OCI-LY7 (cell line): ENCODE data around the gene ELAPOR2. TPM values are rescaled to one million over a fixed set of nuclear protein-coding genes. Genes with fewer than 3 reads are reported as not detected.

ENCODE experiments used
- BruUV-seq: library from RNA; stranded (reverse); fragments of 400-500 nt; replicated peaks from 2 replicates; lab custom pipeline; 2021; lab: Mats Ljungman, UMichigan
- CTCF ChIA-PET: fragments of 300-600 bp; sonication (Branson Sonifier 250); formaldehyde crosslinking; loops from one replicate; lab custom pipeline; 2022; ENCODE audit warnings: antibody characterized with exemption; ENCODE audit not compliant: unreplicated experiment; lab: Charles Lee
- POLR2A ChIA-PET: fragments of 300-600 bp; sonication (Branson Sonifier 250); formaldehyde crosslinking; loops from one replicate; lab custom pipeline; 2022; ENCODE audit warnings: antibody characterized with exemption; lab: Charles Lee
- DNase-seq: peaks from one replicate; pipeline ENCODE4 v3.0.0-alpha.2; 2015; ENCODE audit warnings: low spot score
- H2AFZ ChIP-seq: fragments of 200-600 bp; sonication (generic), shearing (Covaris generic); 2 replicates; pipeline ENCODE4 v1.6.1; 2014; ENCODE audit warnings: mild to moderate bottlenecking, antibody characterized with exemption, low read length, moderate library complexity
- H3K27ac ChIP-seq: fragments of 200-600 bp; sonication (generic); 2 replicates; pipeline ENCODE4 v1.5.1; 2014; ENCODE audit warnings: mixed run types, low read depth, mild to moderate bottlenecking, moderate library complexity, low read length, inconsistent platforms; ENCODE audit not compliant: poor library complexity, severe bottlenecking
- H3K36me3 ChIP-seq: fragments of 200-600 bp; sonication (generic); 2 replicates; pipeline ENCODE4 v1.6.1; 2014; ENCODE audit warnings: mild to moderate bottlenecking, antibody characterized with exemption, low read length, moderate library complexity, mixed read lengths; ENCODE audit not compliant: insufficient read depth
- H3K4me1 ChIP-seq: fragments of 200-600 bp; sonication (generic); 2 replicates; pipeline ENCODE4 v1.5.1; 2014; ENCODE audit warnings: mild to moderate bottlenecking, low read length; ENCODE audit not compliant: insufficient read depth, poor library complexity, severe bottlenecking
- H3K4me2 ChIP-seq: fragments of 200-600 bp; sonication (generic); 2 replicates; pipeline ENCODE4 v1.6.1; 2014; ENCODE audit warnings: mild to moderate bottlenecking, low read length
- H3K4me3 ChIP-seq: fragments of 200-600 bp; sonication (generic); 2 replicates; pipeline ENCODE4 v1.5.1; 2014; ENCODE audit warnings: mild to moderate bottlenecking, low read depth, low read length; ENCODE audit not compliant: poor library complexity, severe bottlenecking
- H3K79me2 ChIP-seq: fragments of 200-600 bp; sonication (generic); 2 replicates; pipeline ENCODE4 v1.6.1; 2016; ENCODE audit warnings: low read depth, mild to moderate bottlenecking, low read length, moderate library complexity, mixed read lengths; ENCODE audit not compliant: insufficient read depth
- H3K9me2 ChIP-seq: fragments of 200-600 bp; sonication (generic); 2 replicates; pipeline ENCODE4 v1.6.1; 2016; ENCODE audit warnings: mild to moderate bottlenecking, low read length, mixed read lengths; ENCODE audit not compliant: insufficient read depth
- H3K9me3 ChIP-seq: fragments of 200-600 bp; sonication (generic); 2 replicates; pipeline ENCODE4 v1.6.1; 2014; ENCODE audit warnings: mild to moderate bottlenecking, mixed run types, low read length, mixed read lengths
- H4K20me1 ChIP-seq: fragments of 200-600 bp; sonication (generic); 2 replicates; pipeline ENCODE4 v1.6.1; 2014; ENCODE audit warnings: mild to moderate bottlenecking, antibody characterized with exemption, low read length, moderate library complexity, mixed read lengths; ENCODE audit not compliant: insufficient read depth
- EZH2phosphoT487 ChIP-seq: fragments of 200-600 bp; sonication (generic); IDR thresholded peaks from 2 replicates; pipeline ENCODE4 v1.6.1; 2018; ENCODE audit warnings: low read depth, borderline replicate concordance, mild to moderate bottlenecking, mixed run types, antibody characterized with exemption, low read length, moderate library complexity, mixed read lengths
- intact Hi-C: fragments of 100-400 bp; cut with micrococcal nuclease; formaldehyde crosslinking; loops from one replicate; pipeline ENCODE4 v1.10.0; 2022; ENCODE audit not compliant: unreplicated experiment
- total RNA-seq, 2 experiments: library from RNA; depleted of rRNA in 1 of 2; stranded (reverse); fragments of >200 nt in 1 of 2; shearing (Covaris generic) in 1 of 2; gene quantifications; 2 replicates each; pipeline ENCODE4 v1.2.3, GENCODE V29; 2014 to 2022
- TF ChIP-seq, protein P1 (sequence below): fragments of 200-600 bp; sonication (generic); conservative IDR thresholded peaks from 2 replicates; pipeline ENCODE4 v1.5.1; 2014; ENCODE audit warnings: mild to moderate bottlenecking, antibody characterized with exemption, low read length, moderate library complexity, mixed read lengths

The ELAPOR2 gene
- total RNA-seq, 2 experiments from 2014 or later: 4.6 to 8.6 TPM

GRCh38 chr7:87094322-87094721 is 34.9 kb upstream of the ELAPOR2 start:
- intact Hi-C loops: no loop called here
- Histone ChIP-seq H3K4me1 (no peaks in the 10 kb centered on the region), H4K20me1 (no peaks in the 10 kb centered on the region), H3K4me3 (no peak overlapping the region), H2AFZ (no peak overlapping the region), H3K79me2 (no peaks in the 10 kb centered on the region), H3K9me2 (no peaks in the 10 kb centered on the region), H3K4me2 (no peak overlapping the region), H3K27ac (no peak overlapping the region), H3K9me3 (no peaks in the 10 kb centered on the region), H3K36me3 (no peaks in the 10 kb centered on the region)
- no TSS peak for BruUV-seq
- ChIA-PET POLR2A (no interaction called here), CTCF (no interaction called here)
- no peak for TF ChIP-seq EZH2phosphoT487
- TF ChIP-seq, protein P1, sequence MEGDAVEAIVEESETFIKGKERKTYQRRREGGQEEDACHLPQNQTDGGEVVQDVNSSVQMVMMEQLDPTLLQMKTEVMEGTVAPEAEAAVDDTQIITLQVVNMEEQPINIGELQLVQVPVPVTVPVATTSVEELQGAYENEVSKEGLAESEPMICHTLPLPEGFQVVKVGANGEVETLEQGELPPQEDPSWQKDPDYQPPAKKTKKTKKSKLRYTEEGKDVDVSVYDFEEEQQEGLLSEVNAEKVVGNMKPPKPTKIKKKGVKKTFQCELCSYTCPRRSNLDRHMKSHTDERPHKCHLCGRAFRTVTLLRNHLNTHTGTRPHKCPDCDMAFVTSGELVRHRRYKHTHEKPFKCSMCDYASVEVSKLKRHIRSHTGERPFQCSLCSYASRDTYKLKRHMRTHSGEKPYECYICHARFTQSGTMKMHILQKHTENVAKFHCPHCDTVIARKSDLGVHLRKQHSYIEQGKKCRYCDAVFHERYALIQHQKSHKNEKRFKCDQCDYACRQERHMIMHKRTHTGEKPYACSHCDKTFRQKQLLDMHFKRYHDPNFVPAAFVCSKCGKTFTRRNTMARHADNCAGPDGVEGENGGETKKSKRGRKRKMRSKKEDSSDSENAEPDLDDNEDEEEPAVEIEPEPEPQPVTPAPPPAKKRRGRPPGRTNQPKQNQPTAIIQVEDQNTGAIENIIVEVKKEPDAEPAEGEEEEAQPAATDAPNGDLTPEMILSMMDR: no peak
- DNase-seq: no peak

GRCh38 chr7:87092568-87093091 is 33.2 kb upstream of the ELAPOR2 start:
- H3K79me2 ChIP-seq: no peaks in the 10 kb centered on the region
- H4K20me1 ChIP-seq: no peaks in the 10 kb centered on the region
- H3K27ac ChIP-seq: no peak overlapping the region
- ChIA-PET CTCF (no interaction called here), POLR2A (no interaction called here)
- no peak overlapping the region for H2AFZ ChIP-seq
- H3K9me2 ChIP-seq: no peaks in the 10 kb centered on the region
- H3K4me1 ChIP-seq: no peaks in the 10 kb centered on the region
- H3K9me3 ChIP-seq: no peaks in the 10 kb centered on the region
- no peak for DNase-seq
- H3K4me3 ChIP-seq: no peak overlapping the region
- intact Hi-C loops: no loop called here
- no peak overlapping the region for H3K4me2 ChIP-seq
- TF ChIP-seq, protein P1: no peak
- TF ChIP-seq EZH2phosphoT487: no peak
- H3K36me3 ChIP-seq: no peaks in the 10 kb centered on the region
- no TSS peak for BruUV-seq

- Histone ChIP-seq H3K9me3 (no peaks in the 10 kb centered on the region), H3K4me2 (no peak overlapping the region), H3K79me2 (no peaks in the 10 kb centered on the region), H4K20me1 (no peaks in the 10 kb centered on the region), H3K4me1 (no peaks in the 10 kb centered on the region), H2AFZ (no peak overlapping the region), H3K36me3 (no peaks in the 10 kb centered on the region), H3K27ac (no peak overlapping the region), H3K9me2 (no peaks in the 10 kb centered on the region), H3K4me3 (no peak overlapping the region)
- ChIA-PET POLR2A (no interaction called here), CTCF (no interaction called here)
- intact Hi-C loops: no loop called here
- BruUV-seq: no TSS peak
- no peak for DNase-seq
- TF ChIP-seq, protein P1: no peak
- no peak for TF ChIP-seq EZH2phosphoT487
Observed at GRCh38 chr7:87091487-87092066, 32.1 kb upstream of the ELAPOR2 start.
